ENCODE results near the gene LRRC4C. TPM values are rescaled to one million over a fixed set of nuclear protein-coding genes. Genes with fewer than 3 reads are reported as not detected.

LRRC4C gene
- total RNA-seq, 1 donor from 2014 or later, result 2.7 TPM

DNA sequence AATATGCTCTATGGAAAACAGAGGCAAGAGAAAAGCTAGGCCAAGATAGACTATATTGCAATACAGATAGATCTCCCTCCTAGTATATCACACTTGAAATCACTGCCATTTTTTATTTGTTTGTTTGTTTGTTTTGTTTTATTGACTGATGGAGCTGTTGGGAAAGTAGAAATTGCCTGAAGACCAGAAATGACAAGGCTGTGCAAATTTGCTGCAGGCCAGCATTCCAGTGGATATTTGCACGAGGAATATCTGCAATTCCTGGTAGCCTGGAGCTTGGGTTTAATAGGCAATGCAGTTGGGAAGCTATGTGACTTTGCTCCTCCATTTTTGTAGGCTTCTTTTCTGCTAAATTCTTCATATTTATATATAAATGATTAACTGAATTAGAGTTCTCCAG, 991.7 kb downstream of the LRRC4C start:
- TF ChIP-seq EZH2phosphoT487 (IDR thresholded peaks at IDR 0.05), result no peak
- TF ChIP-seq EZH2 (IDR thresholded peaks at IDR 0.05), result no peak
- Histone ChIP-seq H3K36me3 (no peaks in the 10 kb centered on the region), H2AFZ (replicated peaks) (no peak overlapping the region), H3K9ac (no peak overlapping the region), H3K9me3 (ENCODE audit: low read depth) (no peaks in the 10 kb centered on the region), H3K4me1 (no peaks in the 10 kb centered on the region), H3K4me2 (no peak overlapping the region), H3K27me3 (no peaks in the 10 kb centered on the region), H3F3A (ENCODE audit: low read depth) (no peaks in the 10 kb centered on the region), H4K20me1 (ENCODE audit: low read depth) (no peaks in the 10 kb centered on the region), H3K4me3 (no peak overlapping the region), H3K79me2 (ENCODE audit: low read depth) (no peaks in the 10 kb centered on the region), H3K27ac (no peak overlapping the region)
- no peaks in the 10 kb centered on the region for H3K36me3 Mint-ChIP-seq
- no peak overlapping the region for H3K4me3 Mint-ChIP-seq
- H3K9me3 Mint-ChIP-seq, result no peaks in the 10 kb centered on the region
- no peak overlapping the region for H3K27ac Mint-ChIP-seq
- no peak for DNase-seq (ENCODE audit: low spot score)
- no peaks in the 10 kb centered on the region for H3K27me3 Mint-ChIP-seq (ENCODE audit: insufficient read depth, low read depth)
- H3K4me1 Mint-ChIP-seq, result no peaks in the 10 kb centered on the region

DNA sequence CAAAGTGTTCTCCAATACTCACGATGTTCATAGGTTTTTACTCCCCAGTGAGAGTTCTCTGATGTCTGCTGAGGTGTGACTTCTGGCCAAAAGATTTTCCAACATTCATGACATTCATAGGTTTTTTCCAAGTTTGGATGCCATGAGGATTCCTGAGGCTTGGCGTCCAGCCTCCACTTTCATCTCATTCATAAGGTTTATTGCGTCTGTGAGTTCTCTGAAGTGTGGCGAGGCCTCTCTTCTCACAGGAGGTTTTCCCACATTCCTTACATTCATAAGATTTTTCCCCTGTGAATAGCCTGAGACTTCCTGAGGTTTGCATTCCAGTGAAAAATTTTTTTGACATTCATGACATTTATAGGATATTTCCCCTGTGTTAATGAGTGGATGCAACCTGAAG, 1014.1 kb downstream of the LRRC4C start:
- no peak overlapping the region for H3K4me3 Mint-ChIP-seq
- H3K36me3 Mint-ChIP-seq, result peaks cover 3% of the 10 kb centered on the region
- Histone ChIP-seq H3K9ac (no peak overlapping the region), H3F3A (ENCODE audit: low read depth) (no peaks in the 10 kb centered on the region), H3K4me3 (no peak overlapping the region), H3K79me2 (ENCODE audit: low read depth) (no peaks in the 10 kb centered on the region), H3K4me1 (no peaks in the 10 kb centered on the region), H3K4me2 (no peak overlapping the region), H3K27ac (no peak overlapping the region), H4K20me1 (ENCODE audit: low read depth) (no peaks in the 10 kb centered on the region), H3K36me3 (no peaks in the 10 kb centered on the region), H3K9me3 (ENCODE audit: low read depth) (peaks cover 10% of the 10 kb centered on the region), H3K27me3 (no peaks in the 10 kb centered on the region), H2AFZ (replicated peaks) (no peak overlapping the region)
- no peak overlapping the region for H3K27ac Mint-ChIP-seq
- peaks cover 39% of the 10 kb centered on the region for H3K9me3 Mint-ChIP-seq
- no peak for TF ChIP-seq EZH2phosphoT487 (IDR thresholded peaks at IDR 0.05)
- TF ChIP-seq, protein P1, sequence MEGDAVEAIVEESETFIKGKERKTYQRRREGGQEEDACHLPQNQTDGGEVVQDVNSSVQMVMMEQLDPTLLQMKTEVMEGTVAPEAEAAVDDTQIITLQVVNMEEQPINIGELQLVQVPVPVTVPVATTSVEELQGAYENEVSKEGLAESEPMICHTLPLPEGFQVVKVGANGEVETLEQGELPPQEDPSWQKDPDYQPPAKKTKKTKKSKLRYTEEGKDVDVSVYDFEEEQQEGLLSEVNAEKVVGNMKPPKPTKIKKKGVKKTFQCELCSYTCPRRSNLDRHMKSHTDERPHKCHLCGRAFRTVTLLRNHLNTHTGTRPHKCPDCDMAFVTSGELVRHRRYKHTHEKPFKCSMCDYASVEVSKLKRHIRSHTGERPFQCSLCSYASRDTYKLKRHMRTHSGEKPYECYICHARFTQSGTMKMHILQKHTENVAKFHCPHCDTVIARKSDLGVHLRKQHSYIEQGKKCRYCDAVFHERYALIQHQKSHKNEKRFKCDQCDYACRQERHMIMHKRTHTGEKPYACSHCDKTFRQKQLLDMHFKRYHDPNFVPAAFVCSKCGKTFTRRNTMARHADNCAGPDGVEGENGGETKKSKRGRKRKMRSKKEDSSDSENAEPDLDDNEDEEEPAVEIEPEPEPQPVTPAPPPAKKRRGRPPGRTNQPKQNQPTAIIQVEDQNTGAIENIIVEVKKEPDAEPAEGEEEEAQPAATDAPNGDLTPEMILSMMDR (IDR thresholded peaks at IDR 0.05), result no peak
- no peak for TF ChIP-seq EZH2 (IDR thresholded peaks at IDR 0.05)
- H3K4me1 Mint-ChIP-seq, result no peaks in the 10 kb centered on the region
- H3K27me3 Mint-ChIP-seq (ENCODE audit: insufficient read depth, low read depth), result peaks cover 2% of the 10 kb centered on the region
- peak; percentile 8 for DNase-seq (ENCODE audit: low spot score)

DNA sequence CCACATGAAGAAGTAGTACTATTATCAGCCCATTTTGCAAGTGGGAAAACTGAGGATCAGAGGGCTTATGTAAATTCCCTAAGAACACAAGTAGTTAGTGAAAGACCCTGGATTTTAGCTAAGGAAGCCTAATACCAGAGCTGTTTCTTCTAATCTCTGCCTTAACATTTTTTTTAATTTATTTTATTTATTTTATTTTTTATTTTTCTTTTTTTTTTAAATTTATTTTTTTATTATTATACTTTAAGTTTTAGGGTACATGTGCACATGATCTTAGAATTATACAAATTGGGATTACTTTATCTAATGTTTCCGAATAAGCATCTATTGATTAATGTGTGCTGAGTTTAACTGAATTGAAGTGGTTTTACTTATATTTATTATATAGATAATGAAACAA, 1015.3 kb downstream of the LRRC4C start:
- Mint-ChIP-seq H3K4me3 (no peak overlapping the region), H3K9me3 (peaks cover 39% of the 10 kb centered on the region), H3K36me3 (peaks cover 3% of the 10 kb centered on the region), H3K4me1 (no peaks in the 10 kb centered on the region), H3K27me3 (ENCODE audit: insufficient read depth, low read depth) (peaks cover 2% of the 10 kb centered on the region), H3K27ac (no peak overlapping the region)
- Histone ChIP-seq H3K27me3 (no peaks in the 10 kb centered on the region), H3K9ac (no peak overlapping the region), H3K27ac (no peak overlapping the region), H3K36me3 (no peaks in the 10 kb centered on the region), H2AFZ (replicated peaks) (no peak overlapping the region), H3K4me1 (no peaks in the 10 kb centered on the region), H3K4me2 (no peak overlapping the region), H3K9me3 (ENCODE audit: low read depth) (peaks cover 10% of the 10 kb centered on the region), H3K79me2 (ENCODE audit: low read depth) (no peaks in the 10 kb centered on the region), H3K4me3 (no peak overlapping the region), H4K20me1 (ENCODE audit: low read depth) (no peaks in the 10 kb centered on the region), H3F3A (ENCODE audit: low read depth) (no peaks in the 10 kb centered on the region)
- TF ChIP-seq, protein P1 (IDR thresholded peaks at IDR 0.05), result no peak
- TF ChIP-seq EZH2 (IDR thresholded peaks at IDR 0.05), result no peak
- no peak for TF ChIP-seq EZH2phosphoT487 (IDR thresholded peaks at IDR 0.05)
- DNase-seq (ENCODE audit: low spot score), result no peak

DNA sequence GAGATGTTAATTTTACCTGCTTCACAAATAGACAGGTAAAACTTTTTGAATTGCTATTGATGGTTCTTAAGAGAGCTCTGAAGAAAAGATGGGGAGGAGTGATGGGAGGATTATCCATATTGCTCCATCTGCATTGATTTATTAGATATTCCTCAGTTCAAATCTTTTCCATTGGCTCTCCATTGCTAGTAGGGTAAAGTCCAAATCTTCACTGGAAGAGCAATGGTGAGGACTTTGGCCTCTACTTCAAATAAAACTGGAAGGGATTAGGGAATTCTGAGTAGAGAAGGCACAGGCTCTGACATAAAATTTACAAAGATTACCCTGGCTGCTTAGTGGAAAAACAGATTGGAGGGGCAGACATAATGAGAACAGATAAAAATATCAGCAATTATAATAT, 1024.1 kb downstream of the LRRC4C start:
- no peaks in the 10 kb centered on the region for H4K20me1 ChIP-seq (ENCODE audit: low read depth)
- no peaks in the 10 kb centered on the region for H3K79me2 ChIP-seq (ENCODE audit: low read depth)
- no peak overlapping the region for H3K27ac ChIP-seq
- H3K9ac ChIP-seq, result no peak overlapping the region
- peaks cover under 1% of the 10 kb centered on the region for H3K4me1 ChIP-seq
- H3K36me3 ChIP-seq, result no peaks in the 10 kb centered on the region
- H3F3A ChIP-seq (ENCODE audit: low read depth), result no peaks in the 10 kb centered on the region
- no peaks in the 10 kb centered on the region for H3K27me3 ChIP-seq
- Mint-ChIP-seq H3K27me3 (ENCODE audit: insufficient read depth, low read depth) (peaks cover 2% of the 10 kb centered on the region), H3K27ac (no peak overlapping the region), H3K36me3 (no peaks in the 10 kb centered on the region), H3K4me1 (peaks cover 13% of the 10 kb centered on the region), H3K9me3 (peaks cover 5% of the 10 kb centered on the region), H3K4me3 (no peak overlapping the region)
- no peaks in the 10 kb centered on the region for H3K9me3 ChIP-seq (ENCODE audit: low read depth)
- H3K4me3 ChIP-seq, result no peak overlapping the region
- TF ChIP-seq, protein P1 (IDR thresholded peaks at IDR 0.05), result no peak
- TF ChIP-seq EZH2phosphoT487 (IDR thresholded peaks at IDR 0.05) (no peak), EZH2 (IDR thresholded peaks at IDR 0.05) (no peak)
- H2AFZ ChIP-seq (replicated peaks), result no peak overlapping the region
- H3K4me2 ChIP-seq, result no peak overlapping the region
- DNase-seq (ENCODE audit: low spot score), result no peak
